SK-N-SH (cell line): Measurements from ENCODE around the gene MMP19. TPM values are rescaled to one million over a fixed set of nuclear protein-coding genes. Genes with fewer than 3 reads are reported as not detected.

Experiments
- CTCF ChIA-PET: fragments of 300-600, 350-600 bp; formaldehyde crosslinking; extraction: SDS; loops from one replicate; lab custom pipeline; 2021; lab: Yijun Ruan, JAX
- POLR2A ChIA-PET: fragments of 350-600 bp; sonication (Branson Sonifier 250); formaldehyde crosslinking; extraction: SDS; loops from one replicate; lab custom pipeline; 2020; ENCODE audit warnings: antibody characterized with exemption, inconsistent platforms; lab: Yijun Ruan, JAX
- DNase-seq: peaks from one replicate; pipeline ENCODE4 v3.0.0; 2012
- H2AFZ ChIP-seq: fragments of 200-600 bp; sonication (generic); 2 replicates; pipeline ENCODE4 v1.8.1; 2016; ENCODE audit warnings: antibody characterized with exemption, mild to moderate bottlenecking, low read depth
- H3F3A ChIP-seq: fragments of 200-600 bp; sonication (generic); replicated peaks from 2 replicates; pipeline ENCODE3; 2016; ENCODE audit warnings: antibody characterized with exemption, mild to moderate bottlenecking; ENCODE audit not compliant: insufficient read depth
- H3K27ac ChIP-seq, 2 experiments: fragments of 200-500 bp in 1 of 2; fragments of 200-600 bp in 1 of 2; sonication (Bioruptor generic) in 1 of 2; sonication (generic), shearing (Covaris generic) in 1 of 2; 2 replicates each; pipeline versions ENCODE4 v1.5.1 to v1.6.1; 2014 to 2016; ENCODE audit warnings: low read depth in 2 of 2, inconsistent platforms in 1 of 2, low read length in 1 of 2, mild to moderate bottlenecking in 1 of 2, mixed read lengths in 1 of 2
- H3K27me3 ChIP-seq: fragments of 200-600 bp; sonication (generic), shearing (Covaris generic); 2 replicates; pipeline ENCODE4 v1.6.1; 2016; ENCODE audit warnings: mixed run types; ENCODE audit not compliant: insufficient read depth
- H3K36me3 ChIP-seq, 2 experiments: fragments of 200-500 bp in 1 of 2; fragments of 200-600 bp in 1 of 2; sonication (Bioruptor generic) in 1 of 2; sonication (generic) in 1 of 2; replicated peaks in 1 of 2; 2 replicates each; pipeline versions ENCODE3 to v1.5.1; 2014 to 2016; ENCODE audit warnings: low read length in 1 of 2, mild to moderate bottlenecking in 1 of 2; ENCODE audit not compliant: insufficient read depth in 2 of 2, control insufficient read depth in 1 of 2
- H3K4me1 ChIP-seq, 2 experiments: fragments of 200-500 bp in 1 of 2; fragments of 200-600 bp in 1 of 2; sonication (Bioruptor generic) in 1 of 2; sonication (generic), shearing (Covaris generic) in 1 of 2; 2 replicates each; pipeline versions ENCODE4 v1.5.1 to v1.6.1; 2014 to 2016; ENCODE audit warnings: low read depth in 1 of 2, low read length in 1 of 2, mixed run types in 1 of 2; ENCODE audit not compliant: insufficient read depth in 2 of 2, control insufficient read depth in 1 of 2
- H3K4me2 ChIP-seq: fragments of 200-600 bp; sonication (generic), shearing (Covaris generic); 2 replicates; pipeline ENCODE4 v1.6.1; 2017; ENCODE audit warnings: mixed run types
- H3K4me3 ChIP-seq, 2 experiments: fragments of 200-500 bp in 1 of 2; fragments of 200-600 bp in 1 of 2; sonication (Bioruptor generic) in 1 of 2; sonication (generic), shearing (Covaris generic) in 1 of 2; 2 replicates each; pipeline versions ENCODE4 v1.5.1 to v1.8.1; 2014 to 2016; ENCODE audit warnings: low read depth in 2 of 2, inconsistent platforms in 1 of 2, low read length in 1 of 2, mild to moderate bottlenecking in 1 of 2, mixed read lengths in 1 of 2, moderate library complexity in 1 of 2
- H3K79me2 ChIP-seq: fragments of 200-600 bp; sonication (generic); 2 replicates; pipeline ENCODE4 v1.8.1; 2017; ENCODE audit warnings: mild to moderate bottlenecking; ENCODE audit not compliant: insufficient read depth
- H3K9ac ChIP-seq: fragments of 200-600 bp; sonication (generic); 2 replicates; pipeline ENCODE4 v1.6.1; 2017; ENCODE audit warnings: mixed run types
- H3K9me2 ChIP-seq: fragments of 200-600 bp; sonication (generic); 2 replicates; pipeline ENCODE4 v1.6.1; 2017; ENCODE audit warnings: mixed run types
- H3K9me3 ChIP-seq: fragments of 200-600 bp; sonication (generic); 2 replicates; pipeline ENCODE4 v1.6.1; 2017; ENCODE audit warnings: mixed run types, mild to moderate bottlenecking, moderate library complexity
- H4K20me1 ChIP-seq: fragments of 200-600 bp; sonication (generic); 2 replicates; pipeline ENCODE4 v1.6.1; 2017; ENCODE audit warnings: mild to moderate bottlenecking, mixed run types; ENCODE audit not compliant: insufficient read depth
- ELF1 ChIP-seq: IDR thresholded peaks from 2 replicates; pipeline ENCODE4 v1.4.0; 2012
- EP300 ChIP-seq, 2 experiments: IDR thresholded peaks; 2 replicates each; pipeline versions ENCODE4 v1.4.0 to v1.6.1; 2012; ENCODE audit warnings: borderline replicate concordance in 1 of 2, low read depth in 1 of 2, low read length in 1 of 2
- EZH2phosphoT487 ChIP-seq: fragments of 200-600 bp; sonication (generic); IDR thresholded peaks from 2 replicates; pipeline ENCODE4 v1.6.1; 2017; ENCODE audit warnings: low read depth, mixed run types, mild to moderate bottlenecking, antibody characterized with exemption, moderate library complexity, borderline replicate concordance
- FOSL2 ChIP-seq: IDR thresholded peaks from 2 replicates; pipeline ENCODE4 v1.4.0; 2012; ENCODE audit warnings: low read depth, mild to moderate bottlenecking, moderate library complexity, borderline replicate concordance
- FOXJ3 ChIP-seq: sonication (generic); formaldehyde crosslinking; IDR thresholded peaks from 2 replicates; pipeline ENCODE4 v1.5.1; 2020; ENCODE audit warnings: mild to moderate bottlenecking, missing genetic modification reagents
- FOXM1 ChIP-seq: IDR thresholded peaks from 2 replicates; pipeline ENCODE4 v1.4.0; 2012; ENCODE audit warnings: low read depth, mild to moderate bottlenecking
- IRF3 ChIP-seq: fragments of 150-350 bp; IDR thresholded peaks from 2 replicates; pipeline ENCODE4 v1.6.1; 2016; ENCODE audit warnings: mild to moderate bottlenecking, low read depth, low read length
- MAX ChIP-seq: IDR thresholded peaks from 2 replicates; pipeline ENCODE4 v1.4.0; 2012; ENCODE audit warnings: low read depth
- MEF2A ChIP-seq: IDR thresholded peaks from 2 replicates; pipeline ENCODE4 v1.4.0; 2012; ENCODE audit warnings: low read depth, borderline replicate concordance
- MXI1 ChIP-seq: IDR thresholded peaks from 2 replicates; pipeline ENCODE4 v1.6.1; 2012; ENCODE audit warnings: mild to moderate bottlenecking, low read depth, low read length, improper control_type of control experiment
- NRF1 ChIP-seq: IDR thresholded peaks from 2 replicates; pipeline ENCODE4 v1.6.1; 2012; ENCODE audit warnings: low read depth, mild to moderate bottlenecking, low read length
- RAD21 ChIP-seq: IDR thresholded peaks from 2 replicates; pipeline ENCODE4 v1.6.1; 2012; ENCODE audit warnings: mild to moderate bottlenecking, low read length
- RCOR1 ChIP-seq: fragments of 150-350 bp; IDR thresholded peaks from 2 replicates; pipeline ENCODE4 v1.6.1; 2017; ENCODE audit warnings: antibody characterized with exemption, low read length
- RFX5 ChIP-seq: IDR thresholded peaks from 2 replicates; pipeline ENCODE4 v1.6.1; 2012; ENCODE audit warnings: mild to moderate bottlenecking, improper control_type of control experiment, low read length
- RXRA ChIP-seq: IDR thresholded peaks from 2 replicates; pipeline ENCODE4 v1.4.0; 2012; ENCODE audit warnings: low read depth, mild to moderate bottlenecking, borderline replicate concordance
- SMC3 ChIP-seq: IDR thresholded peaks from 2 replicates; pipeline ENCODE4 v1.6.1; 2012; ENCODE audit warnings: low read depth, low read length, improper control_type of control experiment
- USF1 ChIP-seq: IDR thresholded peaks from 2 replicates; pipeline ENCODE4 v1.4.0; 2012; ENCODE audit warnings: low read depth, borderline replicate concordance
- USF2 ChIP-seq: fragments of 150-350 bp; IDR thresholded peaks from 2 replicates; pipeline ENCODE4 v1.6.1; 2017; ENCODE audit warnings: antibody characterized with exemption, low read length, low read depth, borderline replicate concordance
- WGBS: methylation state at CpG from one replicate; pipeline ENCODE4 v1.1.6; 2017; ENCODE audit warnings: low lambda C conversion rate; 5-methylcytosine and 5-hydroxymethylcytosine counted together
- polyA plus RNA-seq, 3 experiments: library from polyadenylated mRNA; depleted of rRNA; stranded (reverse); fragments of >200 nt; gene quantifications; 2 replicates each; pipeline ENCODE4 v1.2.3, GENCODE V29; 2012

The MMP19 gene
- polyA plus RNA-seq, 1 of the 3 experiments (the other 2 are of a cell fraction), result 5.7 TPM

GRCh38 chr12:55824726-55825125 is 18.0 kb downstream of the MMP19 start:
- ChIA-PET POLR2A (interaction anchor here (0.6 to 1.3 kb wide), 2 partner anchors 19 to 24 kb away, joined by 3 to 5 read pairs; no protein-coding TSS in a partner anchor), CTCF (interaction anchor here (0.9 to 1.2 kb wide), 3 partner anchors 86 to 103 kb away, joined by 3 read pairs; partner anchors contain the start of genes CD63 and PYM1)
- Histone ChIP-seq H3K4me2 (peak overlapping the region; percentile 83), H3F3A (peaks cover 39% of the 10 kb centered on the region), H3K9me3 (no peaks in the 10 kb centered on the region), H4K20me1 (no peaks in the 10 kb centered on the region), H3K27me3 (no peaks in the 10 kb centered on the region), H3K4me1 (peaks cover 6 to 28% of the 10 kb centered on the region in 2 experiments; a peak in 3 of 4 replicates), H3K4me3 (no peak overlapping the region), H3K36me3 (peaks cover 36 to 60% of the 10 kb centered on the region in 2 experiments), H3K9ac (peak overlapping the region; percentile 0; the same call in 1 of the 2 replicates), H3K9me2 (no peaks in the 10 kb centered on the region), H3K79me2 (peaks cover 58% of the 10 kb centered on the region), H3K27ac (no peak overlapping the region; a peak in 1 of 4 replicates), H2AFZ (no peak overlapping the region)
- TF ChIP-seq RAD21, result no peak
- no peak for TF ChIP-seq EP300 (IDR thresholded peaks at IDR 0.05; ENCODE audit: borderline replicate concordance in 1 of 2, low read depth in 1 of 2, low read length in 1 of 2)
- no peak for TF ChIP-seq FOXJ3 (CRISPR knock-in tag)
- no peak for TF ChIP-seq USF1
- no peak for TF ChIP-seq FOXM1
- TF ChIP-seq MEF2A, result no peak
- no peak for TF ChIP-seq RFX5
- TF ChIP-seq ELF1, result no peak
- no peak for TF ChIP-seq IRF3
- no peak for TF ChIP-seq MXI1
- TF ChIP-seq SMC3, result no peak
- no peak for TF ChIP-seq RCOR1
- no peak for TF ChIP-seq EZH2phosphoT487
- TF ChIP-seq RXRA, result no peak
- no peak for TF ChIP-seq FOSL2
- no peak for TF ChIP-seq NRF1
- TF ChIP-seq MAX, result no peak
- no peak for TF ChIP-seq USF2
- 97% methylated on average over 5 of the region's 5 CpGs for WGBS
- no peak for DNase-seq
